AML-193 (cell line): ENCODE results near the gene LCE6A.
A peak's percentile ranks its signal among the peaks of the same experiment; 100 is the strongest.

Experiments used
- DNase-seq, 2 experiments: peaks; one replicate each; lab custom pipeline; 2025; lab: John Stamatoyannopoulos, UW

LCE6A gene, protein sequence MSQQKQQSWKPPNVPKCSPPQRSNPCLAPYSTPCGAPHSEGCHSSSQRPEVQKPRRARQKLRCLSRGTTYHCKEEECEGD

GRCh38 chr1:152842556-152842955 is at the start of gene LCE6A:
Gene LCE6A (plus strand): TSS chr1:152842856. CDS start chr1:152843521, 665 bp downstream.
- DNase-seq, result no peak

GRCh38 chr1:152795686-152796085 is 47.0 kb upstream of the LCE6A start:
- no peak for DNase-seq

DNA sequence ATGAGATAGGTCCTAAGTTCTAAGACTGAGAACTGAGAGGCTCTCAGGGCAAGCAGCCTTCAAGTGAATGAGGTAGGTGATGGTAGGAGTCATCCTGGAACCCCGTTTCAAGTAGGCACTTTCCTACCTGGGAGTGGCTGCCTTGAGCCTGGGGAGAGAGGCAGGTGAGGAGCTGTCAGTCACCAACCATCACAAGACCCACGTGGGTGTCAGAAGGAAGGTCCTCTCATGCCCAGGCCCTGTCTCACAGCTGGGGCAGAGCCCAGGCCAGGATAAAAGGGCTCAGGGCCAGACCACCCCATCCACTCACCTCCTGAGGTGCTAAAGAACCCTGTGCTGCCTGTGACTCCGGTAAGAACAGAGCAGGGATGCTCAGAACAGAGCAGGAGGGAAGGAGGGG is 46.2 kb upstream of the LCE6A start, which contains the start of gene LCE1D:
Gene LCE1D (plus strand): TSS at position 301 of the 400 bp plus-strand sequence. CDS start 1,074 bp downstream, outside the sequence.
- DNase-seq, result no peak

GRCh38 chr1:152801333-152801732 is 41.3 kb upstream of the LCE6A start:
- DNase-seq, result no peak

GRCh38 chr1:152806576-152806975 is 36.1 kb upstream of the LCE6A start, which contains the start of gene LCE1C:
Gene LCE1C (minus strand): TSS chr1:152806651. CDS start chr1:152805478, 1,173 bp downstream.
- no peak for DNase-seq

GRCh38 chr1:152811050-152811449 is 31.6 kb upstream of the LCE6A start:
- no peak for DNase-seq

DNA sequence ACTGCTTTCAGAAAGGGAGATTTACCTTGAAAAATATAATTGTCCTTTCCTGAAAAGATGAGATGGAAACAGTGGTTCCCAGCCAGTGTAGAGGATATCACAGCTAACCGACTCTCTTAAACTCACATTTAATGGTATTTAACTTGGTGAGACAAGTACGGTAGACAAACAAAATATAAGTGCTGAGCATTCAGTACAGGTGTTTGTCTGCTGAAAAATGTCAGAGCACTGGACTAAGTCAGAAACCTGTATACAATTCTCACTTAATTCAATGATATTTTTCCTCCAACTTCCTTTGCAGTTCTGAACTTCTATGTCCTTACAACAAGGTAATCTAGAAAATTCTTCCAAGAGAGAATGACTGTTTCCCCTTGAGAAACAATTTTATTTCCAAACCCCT is 31.0 kb upstream of the LCE6A start, which contains the start of gene LCE1B:
Gene LCE1B (plus strand): TSS at position 301 of the 400 bp plus-strand sequence. CDS start 476 bp downstream, outside the sequence.
- no peak for DNase-seq

DNA sequence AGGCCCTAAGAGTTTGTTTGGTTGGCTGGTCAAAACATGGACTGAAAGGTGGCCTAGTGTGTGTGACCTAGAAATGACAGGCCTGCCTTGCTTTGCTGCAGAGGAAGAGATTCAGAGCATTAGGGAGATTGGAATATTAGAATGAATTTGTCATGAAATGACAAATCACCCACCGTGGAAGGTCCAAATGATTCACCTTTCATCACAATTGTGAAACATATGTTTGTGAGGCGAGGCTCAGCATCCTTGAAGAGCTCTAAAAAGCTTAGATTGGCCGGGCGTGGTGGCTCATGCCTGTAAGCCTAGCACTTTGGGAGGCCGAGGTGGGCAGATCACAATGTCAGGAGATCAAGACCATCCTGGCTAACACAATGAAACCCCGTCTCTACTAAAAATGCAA is 25.3 kb upstream of the LCE6A start:
- no peak for DNase-seq

DNA sequence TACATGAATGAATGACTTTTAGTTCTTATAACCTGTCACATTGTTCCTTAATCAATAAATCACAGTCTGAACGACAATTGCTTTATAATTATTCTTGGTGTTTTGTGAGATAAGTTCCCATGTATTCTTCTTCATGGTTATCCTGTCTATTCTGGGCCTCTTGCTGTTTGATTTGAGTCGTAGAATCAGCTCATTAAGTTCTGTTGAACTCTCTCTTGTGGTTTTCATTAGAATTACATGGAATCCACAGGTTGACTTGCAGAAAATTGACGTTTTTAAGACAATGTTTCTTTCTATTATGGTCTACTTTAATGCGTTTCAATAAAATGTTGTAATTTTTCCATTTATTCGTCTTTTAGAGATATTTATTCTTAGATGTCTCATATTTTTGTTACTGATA is 19.4 kb upstream of the LCE6A start:
- DNase-seq, result peak; percentile 6 to 8

- no peak for DNase-seq
Observed at GRCh38 chr1:152824964-152825363, 17.7 kb upstream of the LCE6A start.

DNA sequence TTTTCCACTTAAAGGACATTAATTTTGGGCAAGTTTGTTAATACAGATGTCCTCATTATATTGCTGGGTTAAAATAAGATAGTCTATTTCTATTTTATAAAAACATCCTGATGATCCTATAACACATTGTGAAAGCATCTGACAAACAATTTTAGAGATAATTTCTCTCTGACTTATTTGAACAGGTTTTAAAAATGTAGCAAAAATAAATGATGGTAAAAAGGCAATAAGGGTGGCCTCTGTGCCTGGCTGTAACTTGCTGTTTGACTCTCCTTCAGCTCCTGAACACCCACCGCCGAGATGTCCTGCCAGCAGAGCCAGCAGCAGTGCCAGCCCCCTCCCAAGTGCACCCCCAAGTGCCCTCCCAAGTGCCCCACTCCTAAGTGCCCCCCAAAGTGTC is 15.5 kb upstream of the LCE6A start, which contains the start of gene LCE1A:
Gene LCE1A (plus strand): TSS at position 301 of the 400 bp plus-strand sequence. CDS start 0 bp downstream, at position 301.
- DNase-seq, result no peak

DNA sequence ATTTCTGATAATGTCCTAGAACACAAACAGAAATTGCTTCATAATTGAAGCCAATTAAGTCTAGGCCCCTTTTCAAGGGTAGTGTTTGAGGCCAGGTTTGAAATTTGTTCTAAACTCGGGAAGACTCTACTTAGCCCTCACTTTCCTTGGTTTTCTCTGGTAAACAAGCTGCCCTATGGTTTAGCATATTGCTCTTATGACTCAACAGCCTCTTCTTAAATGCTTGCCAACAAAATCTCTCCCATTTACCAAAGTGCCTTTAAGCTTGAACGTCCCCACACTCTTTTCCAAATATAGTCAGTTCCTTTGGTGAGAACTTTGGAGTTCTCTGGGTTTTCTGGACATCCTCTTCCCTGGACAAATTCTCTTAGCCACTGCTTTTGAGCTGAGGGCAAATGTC is 5.8 kb upstream of the LCE6A start:
- DNase-seq, result no peak

DNA sequence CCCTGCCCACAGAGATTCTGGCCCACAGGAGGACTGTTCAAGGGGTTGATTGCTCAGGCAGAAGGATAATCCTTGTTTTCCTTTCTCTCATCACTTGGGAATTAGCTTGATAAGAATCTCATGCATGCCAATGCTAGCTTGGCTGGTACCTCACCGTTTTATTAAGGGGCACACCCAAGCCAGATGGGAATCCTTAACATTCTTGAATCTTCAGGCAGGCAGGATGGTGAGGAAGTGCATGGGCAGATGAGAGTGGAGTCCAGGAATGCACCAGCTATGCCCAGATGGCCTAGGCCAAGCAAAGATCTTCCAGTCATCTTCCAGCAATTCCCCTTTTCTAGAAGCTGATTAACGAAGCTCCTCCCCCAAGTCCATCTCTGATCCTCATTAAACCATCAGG is 13.0 kb downstream of the LCE6A start:
- no peak for DNase-seq

DNA sequence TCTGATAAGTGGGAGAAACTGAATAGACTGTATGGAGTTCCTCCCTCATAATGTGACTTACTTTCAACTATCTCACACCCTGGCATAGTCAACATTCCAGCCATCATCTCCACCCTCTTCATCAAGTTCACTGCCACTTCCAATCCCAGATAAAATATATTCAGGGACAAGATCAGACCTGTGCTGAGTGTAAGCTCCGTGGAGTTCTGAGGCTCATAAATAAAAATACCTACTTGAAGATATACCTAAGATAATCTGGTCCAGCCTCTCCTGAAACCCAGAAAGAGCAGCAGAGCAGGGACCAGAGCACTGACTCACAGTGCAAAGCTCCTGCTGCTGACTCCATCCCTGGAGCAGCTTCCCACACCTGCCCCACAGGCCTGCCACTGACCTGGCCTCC is 15.4 kb downstream of the LCE6A start:
- no peak for DNase-seq

- DNase-seq, result no peak
Observed at GRCh38 chr1:152859696-152860095, 17.0 kb downstream of the LCE6A start, which contains the start of gene LCE7A. Gene LCE7A (plus strand): TSS chr1:152859996. CDS start chr1:152860698, 702 bp downstream.

GRCh38 chr1:152860129-152860528 is 17.5 kb downstream of the LCE6A start:
- no peak for DNase-seq

- DNase-seq, result no peak
Observed at GRCh38 chr1:152861374-152861773, 18.7 kb downstream of the LCE6A start.

DNA sequence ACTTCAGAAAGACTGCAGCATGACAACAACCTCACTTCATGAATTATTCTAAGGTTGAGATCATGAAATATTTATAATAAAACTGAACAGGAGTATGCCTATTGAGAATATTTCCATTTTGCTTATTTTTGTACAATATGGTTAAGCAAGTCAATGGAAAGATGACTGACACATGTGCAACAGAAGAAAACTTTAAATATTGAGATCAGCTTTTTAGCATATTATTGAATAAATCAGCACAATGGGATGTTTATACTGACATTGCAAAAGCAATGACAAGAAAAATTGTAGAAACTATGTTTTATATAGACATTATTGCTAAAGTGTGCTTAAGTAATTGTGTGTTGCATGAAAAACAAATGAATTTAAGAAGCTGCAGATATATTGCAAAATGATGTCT is 21.8 kb downstream of the LCE6A start:
- DNase-seq, result no peak

DNA sequence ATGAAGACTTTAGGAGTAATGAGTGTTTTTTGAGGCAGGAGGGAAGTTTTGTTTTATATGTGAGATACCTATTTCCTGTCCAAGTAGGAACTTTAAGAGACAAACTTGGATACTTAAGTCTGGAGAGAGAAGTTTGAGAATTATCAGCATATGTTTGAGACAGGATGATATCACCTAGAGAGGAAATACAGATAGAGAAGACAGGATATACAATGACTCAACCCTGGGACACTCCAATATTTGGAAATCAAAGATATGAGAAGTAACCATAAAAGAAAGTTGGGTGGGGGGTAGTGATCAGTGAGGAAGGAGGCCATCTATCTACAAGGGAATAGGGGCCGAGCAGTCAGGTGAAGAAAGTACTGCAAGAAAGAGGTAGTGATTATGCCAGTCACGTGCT is 23.7 kb downstream of the LCE6A start:
- no peak for DNase-seq

GRCh38 chr1:152869808-152870419 is 27.3 kb downstream of the LCE6A start:
- peak; percentile 5 to 35 for DNase-seq

- DNase-seq, result no peak
Observed at GRCh38 chr1:152870831-152871730, 28.4 kb downstream of the LCE6A start.

- no peak for DNase-seq
Observed at GRCh38 chr1:152871731-152872126, 29.1 kb downstream of the LCE6A start.

- no peak for DNase-seq
Observed at GRCh38 chr1:152873495-152873894, 30.8 kb downstream of the LCE6A start.
